GM19452 (cell line): ENCODE measurements around the gene PMEPA1.
A peak's percentile ranks its signal among the peaks of the same experiment; 100 is the strongest.
"Not testable (repeated sequence)": the region's sequence is repeated elsewhere in the genome, so short reads cannot be mapped to it uniquely, and the experiment has no call there.

Source experiments
- ATAC-seq: cut with Tn5 transposase; IDR thresholded peaks from one replicate; pipeline ENCODE4 v1.9.1; 2021; ENCODE audit not compliant: unreplicated experiment

PMEPA1 gene

GRCh38 chr20:57653546-57653900 is 56.3 kb downstream of the PMEPA1 start:
- no peak for ATAC-seq

GRCh38 chr20:57652606-57653545 is 56.9 kb downstream of the PMEPA1 start:
- ATAC-seq = no peak

GRCh38 chr20:57651881-57652605 is 57.8 kb downstream of the PMEPA1 start:
- no peak for ATAC-seq

- no peak for ATAC-seq
These were observed 58.9 kb downstream of the PMEPA1 start for GRCh38 chr20:57650756-57651483.

- ATAC-seq = no peak
These were observed 59.5 kb downstream of the PMEPA1 start for GRCh38 chr20:57650266-57650665.

- no peak for ATAC-seq
These were observed 60.2 kb downstream of the PMEPA1 start for GRCh38 chr20:57649617-57650015.

GRCh38 chr20:57648878-57649616 is 60.8 kb downstream of the PMEPA1 start:
- ATAC-seq = no peak

GRCh38 chr20:57647933-57648785 is 61.7 kb downstream of the PMEPA1 start:
- no peak for ATAC-seq

GRCh38 chr20:57647006-57647932 is 62.5 kb downstream of the PMEPA1 start:
- ATAC-seq = no peak

- no peak for ATAC-seq
These were observed 70.9 kb downstream of the PMEPA1 start for GRCh38 chr20:57638895-57639236.

- ATAC-seq = no peak
These were observed 71.5 kb downstream of the PMEPA1 start for GRCh38 chr20:57638173-57638894.

GRCh38 chr20:57633945-57634491 is 75.8 kb downstream of the PMEPA1 start:
- no peak for ATAC-seq

GRCh38 chr20:57632286-57632685 is 77.5 kb downstream of the PMEPA1 start:
- ATAC-seq = no peak

- no peak for ATAC-seq
These were observed 79.8 kb downstream of the PMEPA1 start for GRCh38 chr20:57630061-57630460.

GRCh38 chr20:57629491-57629901 is 80.3 kb downstream of the PMEPA1 start:
- ATAC-seq = not testable (repeated sequence)

- not testable (repeated sequence) for ATAC-seq
These were observed 80.9 kb downstream of the PMEPA1 start for GRCh38 chr20:57628962-57629308.

- ATAC-seq = peak; percentile 60
These were observed 81.5 kb downstream of the PMEPA1 start for GRCh38 chr20:57628047-57628961.
